ENCODE results near the gene RPS29. TPM values are rescaled to one million over a fixed set of nuclear protein-coding genes. Genes with fewer than 3 reads are reported as not detected.

RPS29 gene
- polyA plus RNA-seq, 1 of the 3 experiments (the other 2 are of a cell fraction), result 11,220 TPM

GRCh38 chr14:49579841-49580240 is 6.3 kb downstream of the RPS29 start:
- POLR2A ChIA-PET, result no interaction called here
- peaks cover 27 to 28% of the 10 kb centered on the region in 2 experiments for H3K36me3 ChIP-seq (replicated peaks in 1 of 2; ENCODE audit: control insufficient read depth in 1 of 2, insufficient read depth in 2 of 2, low read length in 1 of 2)
- 91% methylated on average over 2 of the region's 2 CpGs for WGBS (ENCODE audit: low lambda C conversion rate)
- no peak overlapping the region for H2AFZ ChIP-seq (ENCODE audit: low read depth)
- no peak overlapping the region for H3K4me3 ChIP-seq (ENCODE audit: low read depth in 2 of 2, low read length in 1 of 2)
- peaks cover 10% of the 10 kb centered on the region for H3F3A ChIP-seq (replicated peaks; ENCODE audit: insufficient read depth)
- CTCF ChIA-PET, result no interaction called here
- H3K79me2 ChIP-seq (ENCODE audit: insufficient read depth), result peaks cover 61% of the 10 kb centered on the region
- no peaks in the 10 kb centered on the region for H3K9me3 ChIP-seq
- TF ChIP-seq RFX5 (IDR thresholded peaks at IDR 0.05; ENCODE audit: low read length) (no peak), MEF2A (IDR thresholded peaks at IDR 0.05; ENCODE audit: borderline replicate concordance, low read depth) (no peak), ELF1 (IDR thresholded peaks at IDR 0.05) (no peak), TAF1 (IDR thresholded peaks at IDR 0.05; ENCODE audit: borderline replicate concordance, low read depth, low read length) (no peak), FOSL2 (IDR thresholded peaks at IDR 0.05; ENCODE audit: borderline replicate concordance, low read depth) (no peak), FOXM1 (IDR thresholded peaks at IDR 0.05; ENCODE audit: low read depth) (no peak), FOXJ3 (CRISPR knock-in tag; IDR thresholded peaks at IDR 0.05) (no peak), EP300 (IDR thresholded peaks at IDR 0.05; ENCODE audit: borderline replicate concordance in 1 of 2, low read depth in 1 of 2, low read length in 1 of 2) (no peak), RAD21 (IDR thresholded peaks at IDR 0.05; ENCODE audit: low read length) (no peak), RCOR1 (IDR thresholded peaks at IDR 0.05; ENCODE audit: low read length) (no peak), NFIC (IDR thresholded peaks at IDR 0.05; ENCODE audit: borderline replicate concordance) (no peak), GATA2 (CRISPR knock-in tag; IDR thresholded peaks at IDR 0.05) (no peak), EZH2phosphoT487 (IDR thresholded peaks at IDR 0.05; ENCODE audit: borderline replicate concordance, low read depth) (no peak), GABPA (IDR thresholded peaks at IDR 0.05; ENCODE audit: low read depth) (no peak), JUND (IDR thresholded peaks at IDR 0.05) (no peak)
- TF ChIP-seq, protein P1, sequence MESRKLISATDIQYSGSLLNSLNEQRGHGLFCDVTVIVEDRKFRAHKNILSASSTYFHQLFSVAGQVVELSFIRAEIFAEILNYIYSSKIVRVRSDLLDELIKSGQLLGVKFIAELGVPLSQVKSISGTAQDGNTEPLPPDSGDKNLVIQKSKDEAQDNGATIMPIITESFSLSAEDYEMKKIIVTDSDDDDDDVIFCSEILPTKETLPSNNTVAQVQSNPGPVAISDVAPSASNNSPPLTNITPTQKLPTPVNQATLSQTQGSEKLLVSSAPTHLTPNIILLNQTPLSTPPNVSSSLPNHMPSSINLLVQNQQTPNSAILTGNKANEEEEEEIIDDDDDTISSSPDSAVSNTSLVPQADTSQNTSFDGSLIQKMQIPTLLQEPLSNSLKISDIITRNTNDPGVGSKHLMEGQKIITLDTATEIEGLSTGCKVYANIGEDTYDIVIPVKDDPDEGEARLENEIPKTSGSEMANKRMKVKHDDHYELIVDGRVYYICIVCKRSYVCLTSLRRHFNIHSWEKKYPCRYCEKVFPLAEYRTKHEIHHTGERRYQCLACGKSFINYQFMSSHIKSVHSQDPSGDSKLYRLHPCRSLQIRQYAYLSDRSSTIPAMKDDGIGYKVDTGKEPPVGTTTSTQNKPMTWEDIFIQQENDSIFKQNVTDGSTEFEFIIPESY (IDR thresholded peaks at IDR 0.05; ENCODE audit: borderline replicate concordance, low read depth), result no peak
- H3K9me2 ChIP-seq, result no peaks in the 10 kb centered on the region
- H3K4me2 ChIP-seq, result no peak overlapping the region
- peaks cover 56% of the 10 kb centered on the region for H4K20me1 ChIP-seq (ENCODE audit: insufficient read depth)
- DNase-seq, result no peak
- no peak overlapping the region for H3K27ac ChIP-seq (ENCODE audit: low read depth in 2 of 2, low read length in 1 of 2)
- H3K9ac ChIP-seq, result no peak overlapping the region
- no peaks in the 10 kb centered on the region for H3K27me3 ChIP-seq (ENCODE audit: insufficient read depth)
- peaks cover 3 to 7% of the 10 kb centered on the region in 2 experiments; a peak in 1 of 4 replicates for H3K4me1 ChIP-seq (ENCODE audit: control insufficient read depth in 1 of 2, insufficient read depth in 2 of 2, low read depth in 1 of 2, low read length in 1 of 2)

- WGBS (ENCODE audit: low lambda C conversion rate), result 97% methylated on average over 1 of the region's 1 CpG
- Histone ChIP-seq H3K79me2 (ENCODE audit: insufficient read depth) (peaks cover 44% of the 10 kb centered on the region), H3K36me3 (replicated peaks in 1 of 2; ENCODE audit: control insufficient read depth in 1 of 2, insufficient read depth in 2 of 2, low read length in 1 of 2) (peaks cover 12 to 16% of the 10 kb centered on the region in 2 experiments), H3K27me3 (ENCODE audit: insufficient read depth) (no peaks in the 10 kb centered on the region), H4K20me1 (ENCODE audit: insufficient read depth) (peaks cover 39% of the 10 kb centered on the region), H3K9ac (no peak overlapping the region), H3K4me3 (ENCODE audit: low read depth in 2 of 2, low read length in 1 of 2) (no peak overlapping the region), H3K4me1 (ENCODE audit: control insufficient read depth in 1 of 2, insufficient read depth in 2 of 2, low read depth in 1 of 2, low read length in 1 of 2) (no peaks in the 10 kb centered on the region; a peak in 1 of 4 replicates), H2AFZ (ENCODE audit: low read depth) (no peak overlapping the region), H3K9me2 (no peaks in the 10 kb centered on the region), H3K4me2 (no peak overlapping the region), H3K9me3 (no peaks in the 10 kb centered on the region), H3K27ac (ENCODE audit: low read depth in 2 of 2, low read length in 1 of 2) (no peak overlapping the region), H3F3A (replicated peaks; ENCODE audit: insufficient read depth) (peaks cover 6% of the 10 kb centered on the region)
- no peak for TF ChIP-seq MXI1 (IDR thresholded peaks at IDR 0.05; ENCODE audit: low read depth, low read length)
- TF ChIP-seq TEAD4 (IDR thresholded peaks at IDR 0.05; ENCODE audit: borderline replicate concordance, insufficient read depth), result no peak
- TF ChIP-seq POLR2AphosphoS5 (IDR thresholded peaks at IDR 0.05; ENCODE audit: low read depth, low read length), result no peak
- no peak for TF ChIP-seq RCOR1 (IDR thresholded peaks at IDR 0.05; ENCODE audit: low read length)
- TF ChIP-seq GABPA (IDR thresholded peaks at IDR 0.05; ENCODE audit: low read depth), result no peak
- TF ChIP-seq YY1 (IDR thresholded peaks at IDR 0.05; ENCODE audit: low read depth), result no peak
- no peak for TF ChIP-seq SMC3 (IDR thresholded peaks at IDR 0.05; ENCODE audit: low read depth, low read length)
- no peak for TF ChIP-seq EZH2phosphoT487 (IDR thresholded peaks at IDR 0.05; ENCODE audit: borderline replicate concordance, low read depth)
- no peak for TF ChIP-seq NFIC (IDR thresholded peaks at IDR 0.05; ENCODE audit: borderline replicate concordance)
- no peak for TF ChIP-seq USF2 (IDR thresholded peaks at IDR 0.05; ENCODE audit: borderline replicate concordance, low read depth, low read length)
- no peak for TF ChIP-seq TCF12 (IDR thresholded peaks at IDR 0.05)
- no peak for DNase-seq
- ChIA-PET CTCF (interaction anchor here (1.3 kb wide), 1 partner anchor 9 kb away, joined by 10 read pairs; the partner anchor contains the start of gene RPS29), POLR2A (no interaction called here)
Observed at GRCh38 chr14:49578141-49578540, 8.0 kb downstream of the RPS29 start.
